Fibroblast of lung (primary cell): ENCODE results near the gene GMPR2. TPM values are rescaled to one million over a fixed set of nuclear protein-coding genes. Genes with fewer than 3 reads are reported as not detected.
A peak's percentile ranks its signal among the peaks of the same experiment; 100 is the strongest.
"Not testable (repeated sequence)": the region's sequence is repeated elsewhere in the genome, so short reads cannot be mapped to it uniquely, and the experiment has no call there.

Experiments used
- DNase-seq, 2 donors: peaks; one replicate each; pipeline versions ENCODE4 v3.0.0 to v3.0.0-alpha.2; 2010; ENCODE audit warnings: low read depth in 2 of 2
- H2AFZ ChIP-seq: 2 replicates; pipeline ENCODE4 v1.5.1; 2012; ENCODE audit warnings: low read length, control low read depth, inconsistent platforms
- H3K27ac ChIP-seq: 2 replicates; pipeline ENCODE4 v1.5.1; 2011; ENCODE audit warnings: low read length, control low read depth; ENCODE audit not compliant: insufficient read depth
- H3K27me3 ChIP-seq: 2 replicates; pipeline ENCODE4 v1.5.1; 2011; ENCODE audit warnings: mild to moderate bottlenecking, low read length; ENCODE audit not compliant: control insufficient read depth, insufficient read depth
- H3K36me3 ChIP-seq: 2 replicates; pipeline ENCODE4 v1.5.1; 2011; ENCODE audit warnings: low read length; ENCODE audit not compliant: control insufficient read depth, insufficient read depth
- H3K4me1 ChIP-seq: 2 replicates; pipeline ENCODE4 v1.5.1; 2011; ENCODE audit warnings: low read length; ENCODE audit not compliant: control insufficient read depth, insufficient read depth; ENCODE audit errors: extremely low read depth
- H3K4me2 ChIP-seq: 2 replicates; pipeline ENCODE4 v1.5.1; 2011; ENCODE audit warnings: low read length, control low read depth; ENCODE audit not compliant: insufficient read depth; ENCODE audit errors: extremely low read depth
- H3K4me3 ChIP-seq, 4 experiments: fragments of 200-600 bp in 1 of 4; sonication (generic) in 1 of 4; replicated peaks in 1 of 4; 2 replicates each; pipeline ENCODE4 v1.5.1; 2011 to 2016; ENCODE audit warnings: low read length in 4 of 4, low read depth in 3 of 4, mild to moderate bottlenecking in 3 of 4, control low read depth in 2 of 4, inconsistent platforms in 1 of 4, mixed read lengths in 1 of 4; ENCODE audit not compliant: insufficient read depth in 1 of 4; ENCODE audit errors: control extremely low read depth in 1 of 4
- H3K79me2 ChIP-seq: 2 replicates; pipeline ENCODE4 v1.5.1; 2012; ENCODE audit warnings: mild to moderate bottlenecking, low read length, inconsistent platforms; ENCODE audit not compliant: control insufficient read depth, insufficient read depth
- H3K9ac ChIP-seq: 2 replicates; pipeline ENCODE4 v1.5.1; 2011; ENCODE audit warnings: mild to moderate bottlenecking, low read length, control low read depth; ENCODE audit not compliant: insufficient read depth
- H3K9me3 ChIP-seq: 2 replicates; pipeline ENCODE4 v1.5.1; 2012; ENCODE audit warnings: low read depth, low read length; ENCODE audit not compliant: control insufficient read depth, insufficient read depth
- H4K20me1 ChIP-seq: 2 replicates; pipeline ENCODE4 v1.5.1; 2011; ENCODE audit warnings: low read length; ENCODE audit not compliant: control insufficient read depth, insufficient read depth; ENCODE audit errors: extremely low read depth
- CTCF ChIP-seq, 2 donors: IDR thresholded peaks in 1 of 2; conservative IDR thresholded peaks in 1 of 2; 1 replicate in 1 of 2; 2 replicates in 1 of 2; pipeline ENCODE4 v1.5.1; 2011 to 2012; ENCODE audit warnings: low read length in 2 of 2, control low read depth in 1 of 2, inconsistent platforms in 1 of 2, low read depth in 1 of 2, mild to moderate bottlenecking in 1 of 2
- EZH2 ChIP-seq: IDR thresholded peaks from 2 replicates; pipeline ENCODE4 v1.5.1; 2012; ENCODE audit warnings: low read length, control low read depth, mild to moderate bottlenecking; ENCODE audit errors: missing control alignments
- polyA plus RNA-seq, 2 donors: library from polyadenylated mRNA; depleted of rRNA in 1 of 2; stranded (reverse) in 1 of 2; unstranded in 1 of 2; fragments of >200 nt; gene quantifications; 2 replicates each; pipeline ENCODE4 v1.2.1, GENCODE V29; 2011 to 2012; ENCODE audit warnings: missing spikeins in 1 of 2
- total RNA-seq: library from RNA; depleted of rRNA; stranded (reverse); fragments of >200 nt; gene quantifications from 2 replicates; pipeline ENCODE4 v1.2.1, GENCODE V29; 2014

Gene GMPR2
- total and polyA plus RNA-seq, 2 donors (not counting 1 experiment from before 2014, with no cell fraction given) = 80.2 to 128 TPM

- peak in 1 of 2 donors; percentile 36 for DNase-seq
- H3K79me2 ChIP-seq = peaks cover 20% of the 10 kb centered on the region
- no peaks in the 10 kb centered on the region for H3K9me3 ChIP-seq
- H3K27ac ChIP-seq = peak overlapping the region; percentile 98
- peak overlapping the region; percentile 89 for H3K4me2 ChIP-seq
- peak overlapping the region; percentile 71 to 100 (median 84) for H3K4me3 ChIP-seq
- peak overlapping the region; percentile 90 for H3K9ac ChIP-seq
- TF ChIP-seq EZH2 = no peak
- no peak for TF ChIP-seq CTCF (conservative IDR thresholded peaks at IDR 0.05 in 1 of 2, IDR thresholded peaks at IDR 0.05 in 1 of 2; ENCODE audit: low read depth in 1 of 2, low read length in 2 of 2)
- H3K27me3 ChIP-seq = no peaks in the 10 kb centered on the region
- no peaks in the 10 kb centered on the region for H4K20me1 ChIP-seq
- peak overlapping the region; percentile 22 for H2AFZ ChIP-seq
- H3K36me3 ChIP-seq = peaks cover 13% of the 10 kb centered on the region
- H3K4me1 ChIP-seq = peaks cover 12% of the 10 kb centered on the region
Measured at GRCh38 chr14:24243336-24243836, 10.7 kb downstream of the GMPR2 start.

- not testable (repeated sequence) for H3K27ac ChIP-seq, H3K4me3 ChIP-seq, DNase-seq, H3K4me1 ChIP-seq, H2AFZ ChIP-seq, H3K9me3 ChIP-seq, H3K9ac ChIP-seq, H3K27me3 ChIP-seq, H3K36me3 ChIP-seq, H3K4me2 ChIP-seq, H4K20me1 ChIP-seq
- peaks cover 13% of the 10 kb centered on the region for H3K79me2 ChIP-seq
Measured at GRCh38 chr14:24245350-24245749, 12.6 kb downstream of the GMPR2 start.

GRCh38 chr14:24246765-24247212 is 14.1 kb downstream of the GMPR2 start:
- TF ChIP-seq CTCF (conservative IDR thresholded peaks at IDR 0.05 in 1 of 2, IDR thresholded peaks at IDR 0.05 in 1 of 2; ENCODE audit: low read depth in 1 of 2, low read length in 2 of 2) (no peak), EZH2 (no peak)
- H3K4me2 ChIP-seq = peak overlapping the region; percentile 36
- peak overlapping the region; percentile 57 for H2AFZ ChIP-seq
- H3K4me3 ChIP-seq = no peak overlapping the region
- no peak for DNase-seq
- H3K4me1 ChIP-seq = peaks cover 5% of the 10 kb centered on the region
- H3K9ac ChIP-seq = no peak overlapping the region
- H3K9me3 ChIP-seq = no peaks in the 10 kb centered on the region
- no peaks in the 10 kb centered on the region for H3K27me3 ChIP-seq
- H3K36me3 ChIP-seq = no peaks in the 10 kb centered on the region
- no peak overlapping the region for H3K27ac ChIP-seq
- H3K79me2 ChIP-seq = peaks cover under 1% of the 10 kb centered on the region
- H4K20me1 ChIP-seq = no peaks in the 10 kb centered on the region
